ENCODE results near the gene LYRM2.
"Not testable (repeated sequence)": the region's sequence is repeated elsewhere in the genome, so short reads cannot be mapped to it uniquely, and the experiment has no call there.

LYRM2 gene

DNA sequence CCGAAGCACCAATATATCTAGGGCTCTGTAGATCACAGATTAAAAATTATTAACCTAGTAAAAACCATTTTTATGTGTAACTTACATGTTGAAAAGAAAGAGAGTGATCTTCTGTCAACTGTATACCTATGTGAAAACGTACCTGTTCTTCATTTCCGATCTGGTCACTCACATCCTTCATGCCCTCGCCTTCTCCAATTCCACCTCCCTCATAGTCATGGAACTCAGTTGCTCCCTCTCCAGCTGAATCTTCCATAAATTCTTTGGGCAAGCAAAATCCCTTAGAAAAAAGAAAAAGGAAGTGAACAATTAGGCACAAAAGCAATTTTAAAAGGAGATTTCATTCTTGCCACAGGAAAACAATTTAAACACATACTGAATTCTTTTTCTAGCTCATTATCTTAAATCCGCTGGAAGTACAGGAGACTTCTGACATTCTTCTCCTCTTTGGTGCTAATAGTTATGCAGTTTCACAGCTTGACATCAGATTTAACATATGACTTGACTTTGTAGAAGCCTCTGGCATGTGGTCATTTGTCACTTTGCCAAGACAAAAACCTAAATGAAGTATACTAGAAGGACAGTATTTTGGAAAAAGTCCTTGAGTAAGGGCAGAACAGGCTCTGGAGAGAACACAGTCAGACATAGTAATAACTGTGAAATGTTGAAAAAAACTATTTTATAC, 29.5 kb upstream of the LYRM2 start:
- peaks cover 61% of the 10 kb centered on the region for H3K36me3 ChIP-seq (replicated peaks)
- DNase-seq (ENCODE audit: low spot score in 2 of 2), result peak in 1 of 2 experiments; percentile 4
- no peaks in the 10 kb centered on the region for H3K4me1 ChIP-seq
- no peaks in the 10 kb centered on the region for H3K27me3 ChIP-seq (ENCODE audit: low read depth)
- no peak overlapping the region for H3K4me3 ChIP-seq
- in situ Hi-C loops (cut with MboI; ENCODE audit: low sequenced_read_pairs), result no loop called here
- H3K9me3 ChIP-seq, result no peaks in the 10 kb centered on the region

DNA sequence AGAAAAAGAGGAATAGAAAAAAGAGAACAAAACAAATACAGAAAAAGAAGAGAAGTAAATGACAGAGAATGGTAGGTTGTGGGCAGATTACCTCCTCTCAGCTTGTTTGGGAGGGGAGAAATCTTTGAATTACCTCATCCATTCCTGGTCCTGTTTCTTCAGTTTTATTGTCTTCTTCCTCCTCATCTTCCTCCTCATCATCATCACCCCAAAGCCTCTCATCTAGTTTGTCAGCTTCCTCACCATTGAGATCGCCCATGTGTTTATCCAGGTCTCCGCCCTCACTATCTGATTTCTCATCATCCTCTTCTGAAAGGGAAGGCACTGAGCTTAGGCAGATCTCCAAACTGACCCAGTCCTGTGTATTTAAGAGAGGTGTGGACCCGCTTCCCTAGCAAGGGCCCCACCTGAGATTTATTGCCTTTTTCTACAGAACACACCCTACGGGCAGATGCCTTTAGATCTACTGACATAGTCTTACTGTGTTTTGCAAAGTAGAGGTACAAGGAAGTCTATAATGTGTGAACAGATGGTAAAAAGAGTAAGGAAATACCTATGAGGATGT, 24.2 kb upstream of the LYRM2 start:
- no peak for DNase-seq (ENCODE audit: low spot score in 2 of 2)
- in situ Hi-C loops (cut with MboI; ENCODE audit: low sequenced_read_pairs), result no loop called here
- peaks cover 69% of the 10 kb centered on the region for H3K36me3 ChIP-seq (replicated peaks)

DNA sequence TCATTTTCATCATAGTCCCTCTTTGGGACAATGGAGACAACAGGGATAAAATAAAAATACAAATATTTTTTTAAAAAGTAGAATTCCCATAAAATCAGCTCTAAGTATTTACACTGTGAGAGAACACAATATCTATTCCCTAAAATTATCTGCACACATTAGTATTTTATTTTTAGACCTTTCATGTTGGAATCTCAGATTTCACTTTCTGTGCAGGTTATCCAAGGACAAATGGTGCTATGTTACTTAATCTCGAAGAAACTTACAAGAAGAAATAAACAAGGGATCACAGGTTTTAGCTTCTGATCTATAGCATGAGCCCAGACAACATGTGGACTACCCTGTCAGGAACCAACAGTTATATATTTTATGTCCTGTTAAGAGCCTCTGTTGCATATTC, 23.0 kb upstream of the LYRM2 start:
- in situ Hi-C loops (cut with MboI; ENCODE audit: low sequenced_read_pairs), result no loop called here
- no peaks in the 10 kb centered on the region for H3K4me1 ChIP-seq
- peaks cover 70% of the 10 kb centered on the region for H3K36me3 ChIP-seq (replicated peaks)
- DNase-seq (ENCODE audit: low spot score in 2 of 2), result no peak
- no peaks in the 10 kb centered on the region for H3K9me3 ChIP-seq
- H3K4me3 ChIP-seq, result no peak overlapping the region
- no peaks in the 10 kb centered on the region for H3K27me3 ChIP-seq (ENCODE audit: low read depth)

More for the DNA sequence above, 24.2 kb upstream of the LYRM2 start:
- H3K4me1 ChIP-seq, result no peaks in the 10 kb centered on the region
- H3K4me3 ChIP-seq, result no peak overlapping the region
- H3K9me3 ChIP-seq, result no peaks in the 10 kb centered on the region
- H3K27me3 ChIP-seq (ENCODE audit: low read depth), result no peaks in the 10 kb centered on the region

DNA sequence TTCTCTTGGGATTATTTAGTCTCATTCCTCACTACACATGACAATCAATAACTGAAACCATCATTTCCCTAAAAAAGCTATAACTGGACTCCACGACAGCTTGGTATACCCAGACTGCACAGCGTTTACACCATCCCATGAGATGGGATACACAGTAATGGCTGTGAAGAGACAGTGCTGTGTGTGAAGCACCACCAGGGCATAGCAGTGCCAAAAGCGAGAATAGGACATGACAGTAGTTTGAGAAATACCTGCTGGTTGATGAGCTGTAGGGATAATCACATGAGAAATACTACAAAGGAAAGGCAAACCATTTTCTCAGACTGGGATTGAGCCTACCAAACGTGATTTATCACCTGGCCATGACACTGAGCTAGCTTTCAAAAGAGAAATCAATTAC, 22.4 kb upstream of the LYRM2 start:
- Histone ChIP-seq H3K4me3 (no peak overlapping the region), H3K9me3 (no peaks in the 10 kb centered on the region), H3K27me3 (ENCODE audit: low read depth) (no peaks in the 10 kb centered on the region), H3K36me3 (replicated peaks) (peaks cover 72% of the 10 kb centered on the region), H3K4me1 (no peaks in the 10 kb centered on the region)
- no peak for DNase-seq (ENCODE audit: low spot score in 2 of 2)
- in situ Hi-C loops (cut with MboI; ENCODE audit: low sequenced_read_pairs), result no loop called here

DNA sequence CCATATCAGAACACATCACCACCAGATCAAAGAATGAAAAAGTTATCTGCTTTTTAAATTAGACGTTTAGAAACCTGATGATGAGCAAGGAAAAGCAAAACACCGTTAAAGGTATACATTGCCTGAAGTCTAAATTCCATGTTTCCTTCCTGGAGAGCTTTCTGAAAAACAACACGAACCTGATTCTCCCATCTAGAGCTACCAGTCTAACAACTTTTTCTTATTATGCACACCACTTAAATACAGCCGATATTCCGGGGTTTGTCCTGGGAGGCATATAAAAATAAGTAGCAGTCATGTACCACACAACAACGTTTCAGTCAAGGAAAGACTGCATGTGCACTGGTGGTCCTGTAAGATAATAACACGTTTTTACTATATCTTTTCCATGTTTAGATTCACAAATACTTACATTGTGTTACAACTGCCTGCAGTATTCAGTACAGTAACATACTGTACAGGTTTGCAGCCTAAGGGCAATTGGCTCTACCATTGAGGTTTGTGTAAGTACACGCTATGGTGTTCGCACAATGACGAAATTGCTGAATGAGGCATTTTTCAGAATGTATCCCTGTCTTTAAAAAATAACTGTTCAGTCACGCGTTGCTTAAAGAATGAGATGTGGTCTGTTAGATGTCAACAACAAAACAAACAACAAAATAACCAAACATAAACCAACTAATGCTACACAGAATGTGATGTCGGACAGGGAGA, 19.1 kb upstream of the LYRM2 start:
- no peaks in the 10 kb centered on the region for H3K9me3 ChIP-seq
- no peaks in the 10 kb centered on the region for H3K4me1 ChIP-seq
- no peak overlapping the region for H3K4me3 ChIP-seq
- H3K36me3 ChIP-seq (replicated peaks), result peaks cover 87% of the 10 kb centered on the region
- no peaks in the 10 kb centered on the region for H3K27me3 ChIP-seq (ENCODE audit: low read depth)
- in situ Hi-C loops (cut with MboI; ENCODE audit: low sequenced_read_pairs), result no loop called here
- no peak for DNase-seq (ENCODE audit: low spot score in 2 of 2)

DNA sequence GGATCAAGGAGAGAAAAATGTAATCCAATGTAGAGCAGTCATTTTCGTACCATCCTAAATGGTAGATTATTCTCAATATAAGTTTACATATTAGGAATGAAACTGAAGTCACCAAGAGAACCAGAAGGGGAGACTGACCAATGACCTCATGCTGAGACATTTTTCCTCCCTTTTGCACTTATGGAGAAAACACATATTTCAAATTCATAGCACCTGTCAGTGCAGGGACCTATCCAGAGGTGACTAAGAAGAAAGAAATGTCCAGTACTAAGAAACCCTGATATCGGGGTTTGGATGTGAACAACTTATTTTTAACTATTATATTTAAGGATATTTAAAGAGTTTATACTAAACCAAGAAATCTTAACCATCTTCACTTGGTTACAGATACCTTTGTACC, 16.6 kb upstream of the LYRM2 start:
- Histone ChIP-seq H3K9me3 (no peaks in the 10 kb centered on the region), H3K36me3 (replicated peaks) (peaks cover 85% of the 10 kb centered on the region), H3K27me3 (ENCODE audit: low read depth) (no peaks in the 10 kb centered on the region), H3K4me3 (no peak overlapping the region), H3K4me1 (no peaks in the 10 kb centered on the region)
- in situ Hi-C loops (cut with MboI; ENCODE audit: low sequenced_read_pairs), result no loop called here
- no peak for DNase-seq (ENCODE audit: low spot score in 2 of 2)

DNA sequence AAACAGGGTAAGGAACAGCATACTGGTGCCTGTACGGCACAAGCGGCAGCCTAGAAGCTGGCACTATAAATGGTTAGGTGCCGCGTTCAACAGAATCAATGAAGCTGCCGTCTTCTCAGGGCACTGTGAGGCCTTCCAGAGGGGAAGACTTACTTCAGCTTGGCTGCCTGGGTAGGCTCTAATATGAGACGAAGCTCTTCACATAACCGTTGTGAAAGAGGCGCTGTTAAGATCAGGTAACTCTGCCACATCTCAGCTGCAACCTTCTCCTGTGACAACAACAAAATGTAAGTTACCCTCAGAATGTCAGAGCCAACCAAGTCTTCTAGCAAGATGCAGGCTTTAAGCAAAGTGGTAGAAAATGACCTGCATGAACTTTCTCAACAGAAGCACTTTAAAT, 12.0 kb upstream of the LYRM2 start:
- Histone ChIP-seq H3K27me3 (ENCODE audit: low read depth) (no peaks in the 10 kb centered on the region), H3K4me3 (no peak overlapping the region), H3K9me3 (no peaks in the 10 kb centered on the region), H3K4me1 (no peaks in the 10 kb centered on the region), H3K36me3 (replicated peaks) (peaks cover 88% of the 10 kb centered on the region)
- no peak for DNase-seq (ENCODE audit: low spot score in 2 of 2)
- in situ Hi-C loops (cut with MboI; ENCODE audit: low sequenced_read_pairs), result no loop called here

DNA sequence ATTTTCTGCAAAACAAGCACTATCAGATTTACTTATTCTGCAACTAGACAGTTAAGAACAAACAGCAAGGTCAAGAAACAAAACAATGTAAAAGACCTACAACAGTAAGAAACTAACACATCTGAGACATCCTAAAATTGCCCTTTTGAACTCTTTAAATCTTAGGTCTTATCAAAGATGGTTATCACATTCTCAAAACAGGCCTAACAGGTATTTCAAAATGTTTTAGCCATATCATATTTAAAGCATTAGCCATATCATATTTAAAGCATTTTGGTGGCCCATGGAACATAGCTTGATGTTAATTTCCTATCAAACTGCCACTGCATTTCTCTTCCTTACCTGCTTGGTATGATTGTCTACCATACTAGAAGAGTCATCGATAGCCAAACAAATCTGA, 11.1 kb upstream of the LYRM2 start:
- no peak for DNase-seq (ENCODE audit: low spot score in 2 of 2)
- H3K4me1 ChIP-seq, result peaks cover 4% of the 10 kb centered on the region; the same call in 1 of the 2 replicates
- no peaks in the 10 kb centered on the region for H3K9me3 ChIP-seq
- H3K4me3 ChIP-seq, result no peak overlapping the region
- in situ Hi-C loops (cut with MboI; ENCODE audit: low sequenced_read_pairs), result no loop called here
- H3K27me3 ChIP-seq (ENCODE audit: low read depth), result no peaks in the 10 kb centered on the region
- peaks cover 85% of the 10 kb centered on the region for H3K36me3 ChIP-seq (replicated peaks)

DNA sequence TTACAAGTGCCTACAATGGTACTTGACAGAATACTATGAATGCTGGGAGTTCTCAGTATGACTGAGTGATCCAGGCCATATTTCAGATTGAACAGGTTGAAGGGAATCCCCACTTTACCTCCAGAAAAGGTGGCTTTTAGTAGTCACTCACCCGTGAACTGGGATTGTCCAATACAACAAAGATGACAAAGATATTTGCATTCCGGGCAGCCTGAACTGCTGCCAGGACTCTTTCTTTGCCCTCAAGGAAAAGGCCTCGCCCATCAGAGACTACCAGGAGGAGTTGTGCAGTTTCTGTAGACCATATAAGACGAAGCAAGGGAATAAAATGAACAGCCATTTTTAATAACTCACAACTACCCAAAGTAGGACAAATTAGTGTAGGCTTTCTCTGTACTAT, 6.3 kb upstream of the LYRM2 start:
- in situ Hi-C loops (cut with MboI; ENCODE audit: low sequenced_read_pairs), result no loop called here
- peak; percentile 12 to 49 for DNase-seq (ENCODE audit: low spot score in 2 of 2)
- peaks cover 67% of the 10 kb centered on the region for H3K36me3 ChIP-seq (replicated peaks)

DNA sequence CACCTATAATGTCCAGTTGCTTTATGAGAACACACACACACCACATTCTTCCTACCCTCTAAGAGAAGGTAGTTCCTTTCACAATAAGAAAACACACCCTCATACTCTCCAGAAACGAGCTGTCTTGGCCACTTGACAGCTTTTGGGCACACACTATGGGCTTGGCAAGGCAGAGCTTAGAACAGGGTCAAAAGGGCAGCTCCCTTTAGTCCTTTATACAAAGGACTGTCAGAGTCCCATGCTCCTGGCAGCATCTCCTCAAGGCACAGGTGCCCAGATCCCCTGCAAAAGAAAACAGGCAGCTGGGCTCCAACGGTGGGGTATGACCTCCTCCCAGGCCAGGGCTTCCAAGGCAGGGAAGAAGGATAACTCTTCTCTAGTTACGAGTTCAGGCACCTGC, 4.9 kb upstream of the LYRM2 start:
- no peak for DNase-seq (ENCODE audit: low spot score in 2 of 2)
- Histone ChIP-seq H3K9me3 (no peaks in the 10 kb centered on the region), H3K27me3 (ENCODE audit: low read depth) (no peaks in the 10 kb centered on the region), H3K4me1 (peaks cover 14% of the 10 kb centered on the region), H3K4me3 (no peak overlapping the region), H3K36me3 (replicated peaks) (peaks cover 57% of the 10 kb centered on the region)
- in situ Hi-C loops (cut with MboI; ENCODE audit: low sequenced_read_pairs), result no loop called here

More for the DNA sequence above, 6.3 kb upstream of the LYRM2 start:
- no peak overlapping the region for H3K4me3 ChIP-seq
- no peaks in the 10 kb centered on the region for H3K9me3 ChIP-seq
- peaks cover 4% of the 10 kb centered on the region for H3K4me1 ChIP-seq
- no peaks in the 10 kb centered on the region for H3K27me3 ChIP-seq (ENCODE audit: low read depth)

DNA sequence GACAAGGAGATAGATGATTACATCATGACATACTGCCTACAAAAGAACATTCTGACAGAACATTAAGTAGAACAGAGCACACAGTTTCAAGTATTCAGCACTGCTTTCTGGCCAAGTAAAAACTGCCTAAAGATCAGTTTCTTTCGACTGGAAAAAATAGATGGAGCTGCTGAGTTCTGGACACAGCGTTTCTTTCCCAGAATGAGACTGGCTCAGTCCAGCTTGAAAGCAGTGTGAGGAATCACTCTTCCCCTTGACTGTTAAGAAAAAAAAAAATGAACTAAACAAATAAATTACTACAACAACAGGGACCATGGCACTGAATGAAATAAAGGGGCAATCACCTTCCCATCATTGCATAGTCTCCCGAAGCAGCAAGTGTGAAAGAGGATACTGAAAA, 4.4 kb upstream of the LYRM2 start:
- in situ Hi-C loops (cut with MboI; ENCODE audit: low sequenced_read_pairs), result no loop called here
- Histone ChIP-seq H3K36me3 (replicated peaks) (peaks cover 53% of the 10 kb centered on the region), H3K9me3 (no peaks in the 10 kb centered on the region), H3K4me3 (no peak overlapping the region), H3K4me1 (peaks cover 14% of the 10 kb centered on the region), H3K27me3 (ENCODE audit: low read depth) (no peaks in the 10 kb centered on the region)
- DNase-seq (ENCODE audit: low spot score in 2 of 2), result no peak

DNA sequence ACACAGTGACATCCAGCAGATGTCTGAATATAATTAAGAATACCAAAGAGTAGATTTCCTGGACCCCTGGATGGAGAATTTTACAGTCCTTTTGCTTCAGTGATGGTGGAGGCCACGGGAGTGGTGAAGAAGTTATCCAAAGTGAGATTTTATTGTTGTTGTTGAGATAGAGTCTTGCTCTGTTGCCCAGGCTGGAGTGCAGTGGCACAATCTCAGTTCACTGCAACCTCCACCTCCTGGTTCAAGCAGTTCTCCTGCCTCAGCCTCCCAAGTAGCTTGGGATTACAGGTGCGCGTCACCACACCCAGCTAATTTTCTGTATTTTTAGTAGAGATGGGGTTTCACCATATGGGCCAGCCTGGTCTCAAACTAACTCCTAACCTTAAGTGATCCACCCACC, 3.0 kb upstream of the LYRM2 start:
- in situ Hi-C loops (cut with MboI; ENCODE audit: low sequenced_read_pairs); H3K9me3 ChIP-seq; H3K4me3 ChIP-seq; H3K27me3 ChIP-seq (ENCODE audit: low read depth); DNase-seq (ENCODE audit: low spot score in 2 of 2): not testable (repeated sequence)
- peaks cover 39% of the 10 kb centered on the region for H3K36me3 ChIP-seq (replicated peaks)
- H3K4me1 ChIP-seq, result peaks cover 18% of the 10 kb centered on the region

DNA sequence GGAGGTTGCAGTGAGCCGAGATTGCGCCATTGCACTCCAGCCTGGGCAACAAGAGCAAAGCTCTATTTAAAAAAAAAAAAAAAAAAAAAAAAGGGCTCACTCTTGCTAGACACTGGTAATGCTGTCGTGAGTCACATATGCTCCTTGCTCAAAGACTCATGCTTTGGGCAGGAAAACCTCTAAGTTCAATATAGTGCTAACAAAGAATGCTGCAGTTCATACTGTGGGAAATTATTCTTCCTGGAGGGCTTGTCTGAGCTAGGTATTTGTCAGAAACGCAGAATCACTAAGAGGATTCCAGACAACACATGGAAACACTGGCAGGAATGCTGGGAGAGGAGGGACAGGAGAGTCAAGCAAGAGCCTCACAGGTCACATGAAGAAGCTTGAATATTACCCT, 2.3 kb upstream of the LYRM2 start:
- H3K36me3 ChIP-seq (replicated peaks), result peaks cover 36% of the 10 kb centered on the region
- H3K27me3 ChIP-seq (ENCODE audit: low read depth), result no peaks in the 10 kb centered on the region
- H3K4me3 ChIP-seq, result no peak overlapping the region
- in situ Hi-C loops (cut with MboI; ENCODE audit: low sequenced_read_pairs), result no loop called here
- peaks cover 18% of the 10 kb centered on the region for H3K4me1 ChIP-seq
- DNase-seq (ENCODE audit: low spot score in 2 of 2), result no peak
- no peaks in the 10 kb centered on the region for H3K9me3 ChIP-seq

DNA sequence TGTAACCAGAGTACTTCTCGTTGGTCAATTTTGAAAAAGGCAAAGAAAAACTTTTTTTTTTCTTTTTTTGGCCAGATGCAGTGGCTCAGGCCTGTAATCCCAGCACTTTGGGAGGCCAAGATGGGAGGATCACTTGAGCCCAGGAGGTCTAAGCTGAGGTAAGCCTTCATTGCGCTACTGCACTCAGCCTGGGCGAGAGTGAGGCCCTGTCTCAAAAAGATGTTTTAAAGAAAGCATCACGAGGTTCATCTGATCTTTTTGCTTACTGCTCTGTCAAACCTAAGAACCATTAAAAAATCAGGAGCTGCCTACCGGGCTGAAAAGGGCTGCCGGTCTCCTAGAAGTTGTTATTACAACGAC, 607 bp downstream of the LYRM2 start:
- no peaks in the 10 kb centered on the region for H3K9me3 ChIP-seq
- in situ Hi-C loops (cut with MboI; ENCODE audit: low sequenced_read_pairs), result no loop called here
- no peaks in the 10 kb centered on the region for H3K27me3 ChIP-seq (ENCODE audit: low read depth)
- DNase-seq (ENCODE audit: low spot score in 2 of 2), result no peak
- H3K4me1 ChIP-seq, result peaks cover 14% of the 10 kb centered on the region
- peak overlapping the region; percentile 73 for H3K4me3 ChIP-seq
- H3K36me3 ChIP-seq (replicated peaks), result peaks cover 22% of the 10 kb centered on the region
